H9 (cell line): ENCODE data around the gene TUBA4A. TPM values are rescaled to one million over a fixed set of nuclear protein-coding genes. Genes with fewer than 3 reads are reported as not detected.

Experiments
- DNase-seq: peaks from one replicate; pipeline ENCODE4 v3.0.0-alpha.2; 2017
- H2AFZ ChIP-seq: one replicate; pipeline ENCODE4 v1.6.1; 2013; ENCODE audit warnings: mild to moderate bottlenecking, low read length, control low read depth, moderate library complexity
- H2AK5ac ChIP-seq: 2 replicates; pipeline ENCODE4 v1.6.1; 2013; ENCODE audit warnings: low read length, control low read depth, mixed read lengths; ENCODE audit not compliant: insufficient read length
- H2BK120ac ChIP-seq: one replicate; pipeline ENCODE4 v1.6.1; 2013; ENCODE audit warnings: low read depth, mild to moderate bottlenecking, low read length, control low read depth, inconsistent platforms; ENCODE audit not compliant: poor library complexity, severe bottlenecking
- H2BK12ac ChIP-seq: 2 replicates; pipeline ENCODE4 v1.6.1; 2013; ENCODE audit warnings: low read length, control low read depth, mixed read lengths, low read depth; ENCODE audit not compliant: insufficient read length
- H2BK15ac ChIP-seq: 2 replicates; pipeline ENCODE4 v1.6.1; 2013; ENCODE audit warnings: low read depth, low read length, control low read depth
- H2BK20ac ChIP-seq: one replicate; pipeline ENCODE4 v1.6.1; 2013; ENCODE audit warnings: low read depth, mild to moderate bottlenecking, low read length, control low read depth, inconsistent platforms; ENCODE audit not compliant: poor library complexity, severe bottlenecking
- H2BK5ac ChIP-seq: 2 replicates; pipeline ENCODE4 v1.6.1; 2013; ENCODE audit warnings: low read length, control low read depth, mixed read lengths; ENCODE audit not compliant: insufficient read length
- H3K14ac ChIP-seq: 2 replicates; pipeline ENCODE4 v1.6.1; 2013; ENCODE audit warnings: low read length, control low read depth; ENCODE audit not compliant: insufficient read depth
- H3K18ac ChIP-seq: 2 replicates; pipeline ENCODE4 v1.6.1; 2013; ENCODE audit warnings: low read depth, mild to moderate bottlenecking, mixed read lengths, low read length, control low read depth; ENCODE audit not compliant: insufficient read length
- H3K23ac ChIP-seq: 2 replicates; pipeline ENCODE4 v1.6.1; 2013; ENCODE audit warnings: low read length, control low read depth, mixed read lengths, low read depth; ENCODE audit not compliant: insufficient read length
- H3K23me2 ChIP-seq: 2 replicates; pipeline ENCODE4 v1.6.1; 2013; ENCODE audit warnings: low read depth, mild to moderate bottlenecking, mixed read lengths, low read length, control low read depth; ENCODE audit not compliant: insufficient read length, poor library complexity, severe bottlenecking
- H3K27ac ChIP-seq: 2 replicates; pipeline ENCODE4 v1.5.1; 2013; ENCODE audit warnings: low read length, control low read depth, mixed read lengths, low read depth; ENCODE audit not compliant: insufficient read length
- H3K27me3 ChIP-seq: 2 replicates; pipeline ENCODE4 v1.6.1; 2013; ENCODE audit warnings: low read length, control low read depth, inconsistent platforms; ENCODE audit not compliant: insufficient read depth
- H3K4ac ChIP-seq: 2 replicates; pipeline ENCODE4 v1.6.1; 2013; ENCODE audit warnings: low read depth, mild to moderate bottlenecking, control low read depth, inconsistent platforms, low read length, moderate library complexity
- H3K4me1 ChIP-seq: 2 replicates; pipeline ENCODE4 v1.6.1; 2013; ENCODE audit warnings: low read length, control low read depth, inconsistent platforms; ENCODE audit not compliant: insufficient read depth
- H3K4me2 ChIP-seq: 2 replicates; pipeline ENCODE4 v1.6.1; 2013; ENCODE audit warnings: low read length, control low read depth, mixed read lengths; ENCODE audit not compliant: insufficient read length, insufficient read depth
- H3K56ac ChIP-seq: 2 replicates; pipeline ENCODE4 v1.6.1; 2013; ENCODE audit warnings: low read depth, mild to moderate bottlenecking, mixed read lengths, low read length, control low read depth; ENCODE audit not compliant: insufficient read length
- H3K79me1 ChIP-seq: 2 replicates; pipeline ENCODE4 v1.6.1; 2013; ENCODE audit warnings: low read depth, mild to moderate bottlenecking, moderate library complexity, low read length, control low read depth, inconsistent platforms; ENCODE audit not compliant: insufficient read depth, poor library complexity, severe bottlenecking
- H3K79me2 ChIP-seq: 2 replicates; pipeline ENCODE4 v1.6.1; 2013; ENCODE audit warnings: low read length, control low read depth, inconsistent platforms; ENCODE audit not compliant: insufficient read depth
- H3K9ac ChIP-seq: 2 replicates; pipeline ENCODE4 v1.6.1; 2013; ENCODE audit warnings: low read length, control low read depth, mixed read lengths; ENCODE audit not compliant: insufficient read length; ENCODE audit errors: extremely low read depth
- H3K9me3 ChIP-seq: one replicate; pipeline ENCODE4 v1.6.1; 2013; ENCODE audit warnings: low read depth, low read length, inconsistent platforms; ENCODE audit not compliant: control insufficient read depth
- H3T11ph ChIP-seq: one replicate; pipeline ENCODE4 v1.6.1; 2013; ENCODE audit warnings: mild to moderate bottlenecking, low read length, control low read depth, inconsistent platforms
- H4K20me1 ChIP-seq: one replicate; pipeline ENCODE4 v1.6.1; 2013; ENCODE audit not compliant: control insufficient read depth, insufficient read length, insufficient read depth
- H4K5ac ChIP-seq: 2 replicates; pipeline ENCODE4 v1.6.1; 2013; ENCODE audit warnings: low read depth, mild to moderate bottlenecking, mixed read lengths, low read length, control low read depth; ENCODE audit not compliant: insufficient read length
- H4K8ac ChIP-seq: replicated peaks from 2 replicates; pipeline ENCODE4 v1.6.1; 2013; ENCODE audit warnings: low read length, control low read depth, mixed read lengths, low read depth; ENCODE audit not compliant: insufficient read length
- H4K91ac ChIP-seq: 2 replicates; pipeline ENCODE4 v1.6.1; 2013; ENCODE audit warnings: low read depth, mild to moderate bottlenecking, moderate library complexity, mixed read lengths, low read length, control low read depth; ENCODE audit not compliant: insufficient read length
- H3K27ac Mint-ChIP-seq, 3 experiments: 2 replicates in 2 of 3; 3 replicates in 1 of 3; pipeline ENCODE4 v1.8.0; 2020 to 2021; ENCODE audit warnings: mixed read lengths in 3 of 3, mild to moderate bottlenecking in 1 of 3, moderate library complexity in 1 of 3
- H3K27me3 Mint-ChIP-seq: 2 replicates; pipeline ENCODE4 v1.8.0; 2021; ENCODE audit warnings: low read depth, mild to moderate bottlenecking, moderate library complexity, mixed read lengths
- H3K36me3 Mint-ChIP-seq, 3 experiments: 2 replicates in 2 of 3; 3 replicates in 1 of 3; pipeline ENCODE4 v1.8.0; 2020 to 2021; ENCODE audit warnings: low read depth in 3 of 3, mixed read lengths in 3 of 3; ENCODE audit not compliant: insufficient read depth in 1 of 3
- H3K4me1 Mint-ChIP-seq, 2 experiments: 2 replicates each; pipeline ENCODE4 v1.8.0; 2020; ENCODE audit warnings: mixed read lengths in 2 of 2
- H3K4me3 Mint-ChIP-seq, 2 experiments: 2 replicates in 1 of 2; 3 replicates in 1 of 2; pipeline ENCODE4 v1.8.0; 2020 to 2021; ENCODE audit warnings: mild to moderate bottlenecking in 2 of 2, mixed read lengths in 2 of 2, moderate library complexity in 1 of 2
- H3K9me3 Mint-ChIP-seq, 2 experiments: 2 replicates in 1 of 2; 3 replicates in 1 of 2; pipeline ENCODE4 v1.8.0; 2020; ENCODE audit warnings: mild to moderate bottlenecking in 2 of 2, mixed read lengths in 2 of 2, moderate library complexity in 1 of 2
- CTCF ChIP-seq: fragments of 200-600 bp; sonication (generic); conservative IDR thresholded peaks from 3 replicates; pipeline ENCODE4 v1.8.0; 2021; ENCODE audit warnings: antibody characterized with exemption, mild to moderate bottlenecking
- whole genome bisulfite sequencing: extraction: QIAGEN DNeasy Blood & Tissue Kit; methylation state at CpG from one replicate; pipeline ENCODE4 v1.1.7; 2013; ENCODE audit warnings: missing lambda C conversion rate, low lambda C conversion rate, mixed read lengths; ENCODE audit not compliant: insufficient read length; ENCODE audit errors: extremely low coverage; 5-methylcytosine and 5-hydroxymethylcytosine counted together
- total RNA-seq: library from RNA; stranded (reverse); gene quantifications from 2 replicates; pipeline ENCODE4 v1.2.1, GENCODE V29; 2021

The TUBA4A gene
- total RNA-seq, 1 experiment from 2014 or later, result 25.5 TPM

GRCh38 chr2:219292616-219293015 lies 38.9 kb upstream of the TUBA4A start:
- H2BK120ac ChIP-seq, result no peak overlapping the region
- no peak overlapping the region for H2AFZ ChIP-seq
- H4K5ac ChIP-seq, result no peak overlapping the region
- H3K56ac ChIP-seq, result no peak overlapping the region
- H4K91ac ChIP-seq, result no peak overlapping the region
- H3K4me1 ChIP-seq, result no peaks in the 10 kb centered on the region
- no peak overlapping the region for H3K23ac ChIP-seq
- H3K4ac ChIP-seq, result no peak overlapping the region
- H2BK12ac ChIP-seq, result no peak overlapping the region
- H3K23me2 ChIP-seq, result peaks cover 6% of the 10 kb centered on the region
- H2BK20ac ChIP-seq, result no peak overlapping the region
- H3K14ac ChIP-seq, result no peak overlapping the region
- no peak overlapping the region for H4K8ac ChIP-seq
- H2BK5ac ChIP-seq, result no peak overlapping the region
- no peak for DNase-seq
- H3K27ac ChIP-seq, result no peak overlapping the region
- TF ChIP-seq CTCF, result no peak
- no peak overlapping the region for H2AK5ac ChIP-seq
- no CpG with 5 or more reads among the region's 9 CpGs for WGBS
- H3K9me3 Mint-ChIP-seq, result peaks cover 2 to 7% of the 10 kb centered on the region in 2 experiments; a peak in 3 of 5 replicates
- no peaks in the 10 kb centered on the region; the same call in 1 of the 2 replicates for H3K27me3 ChIP-seq
- peaks cover 10 to 11% of the 10 kb centered on the region in 2 experiments for H3K4me1 Mint-ChIP-seq
- no peak overlapping the region for H3K4me3 Mint-ChIP-seq
- peaks cover 0 to 4% (median 2%) of the 10 kb centered on the region in 3 experiments; a peak in 2 of 7 replicates for H3K36me3 Mint-ChIP-seq
- H3K79me1 ChIP-seq, result no peaks in the 10 kb centered on the region
- no peak overlapping the region for H3K9ac ChIP-seq
- H3K79me2 ChIP-seq, result no peaks in the 10 kb centered on the region
- H3K9me3 ChIP-seq, result no peaks in the 10 kb centered on the region
- H4K20me1 ChIP-seq, result no peaks in the 10 kb centered on the region
- no peak overlapping the region for H3K27ac Mint-ChIP-seq
- no peak overlapping the region for H3K18ac ChIP-seq
- H2BK15ac ChIP-seq, result no peak overlapping the region
- H3K27me3 Mint-ChIP-seq, result peaks cover 51% of the 10 kb centered on the region
- no peak overlapping the region for H3T11ph ChIP-seq
- no peak overlapping the region for H3K4me2 ChIP-seq
